Activated CD4-positive, alpha-beta T cell treated with anti-CD3 and anti-CD28 coated beads, Interleukin-2, amount 50 U/mL, for 1 hour (primary cell): ENCODE results near the gene DROSHA.
"Not testable (repeated sequence)": the region's sequence is repeated elsewhere in the genome, so short reads cannot be mapped to it uniquely, and the experiment has no call there.

ENCODE experiments used
- DNase-seq: peaks from one replicate; pipeline ENCODE4 v3.0.0-alpha.2; 2020

DROSHA gene

GRCh38 chr5:31410089-31410488 lies 121.8 kb downstream of the DROSHA start:
- no peak for DNase-seq

- DNase-seq, result no peak
These were observed 123.1 kb downstream of the DROSHA start for GRCh38 chr5:31408814-31409213.

- DNase-seq, result no peak
These were observed 123.8 kb downstream of the DROSHA start for GRCh38 chr5:31407921-31408693.

GRCh38 chr5:31404325-31404724 lies 127.6 kb downstream of the DROSHA start:
- DNase-seq, result no peak

- no peak for DNase-seq
These were observed 130.2 kb downstream of the DROSHA start for GRCh38 chr5:31401691-31402090.

- no peak for DNase-seq
These were observed 133.9 kb downstream of the DROSHA start for GRCh38 chr5:31397926-31398557.

- DNase-seq, result no peak
These were observed 135.1 kb downstream of the DROSHA start for GRCh38 chr5:31396611-31397295.

- DNase-seq, result not testable (repeated sequence)
These were observed 136.3 kb downstream of the DROSHA start for GRCh38 chr5:31395450-31396045.

GRCh38 chr5:31393126-31393525 lies 138.8 kb downstream of the DROSHA start:
- no peak for DNase-seq

GRCh38 chr5:31392061-31392460 lies 139.8 kb downstream of the DROSHA start:
- no peak for DNase-seq

- DNase-seq, result no peak
These were observed 141.6 kb downstream of the DROSHA start for GRCh38 chr5:31390256-31390655.

- DNase-seq, result no peak
These were observed 145.9 kb downstream of the DROSHA start for GRCh38 chr5:31385774-31386537.

- no peak for DNase-seq
These were observed 148.2 kb downstream of the DROSHA start for GRCh38 chr5:31383734-31384133.

- no peak for DNase-seq
These were observed 149.6 kb downstream of the DROSHA start for GRCh38 chr5:31382051-31382878.

GRCh38 chr5:31381299-31381698 lies 150.6 kb downstream of the DROSHA start:
- DNase-seq, result no peak

- DNase-seq, result no peak
These were observed 151.8 kb downstream of the DROSHA start for GRCh38 chr5:31380049-31380448.

GRCh38 chr5:31378838-31379237 lies 153.1 kb downstream of the DROSHA start:
- no peak for DNase-seq

GRCh38 chr5:31378136-31378535 lies 153.8 kb downstream of the DROSHA start:
- no peak for DNase-seq

- DNase-seq, result no peak
These were observed 154.5 kb downstream of the DROSHA start for GRCh38 chr5:31377274-31377946.

- DNase-seq, result no peak
These were observed 155.7 kb downstream of the DROSHA start for GRCh38 chr5:31375999-31376720.

GRCh38 chr5:31372124-31372523 lies 159.8 kb downstream of the DROSHA start:
- DNase-seq, result no peak
